GM19238 (cell line): ENCODE results near the gene LBHD2.

Source experiments
- DNase-seq: peaks from one replicate; pipeline ENCODE4 v3.0.0; 2011; ENCODE audit warnings: low spot score; ENCODE audit not compliant: insufficient read length

The LBHD2 gene

GRCh38 chr14:103090481-103091020 lies 6.5 kb downstream of the LBHD2 start:
- no peak for DNase-seq

DNA sequence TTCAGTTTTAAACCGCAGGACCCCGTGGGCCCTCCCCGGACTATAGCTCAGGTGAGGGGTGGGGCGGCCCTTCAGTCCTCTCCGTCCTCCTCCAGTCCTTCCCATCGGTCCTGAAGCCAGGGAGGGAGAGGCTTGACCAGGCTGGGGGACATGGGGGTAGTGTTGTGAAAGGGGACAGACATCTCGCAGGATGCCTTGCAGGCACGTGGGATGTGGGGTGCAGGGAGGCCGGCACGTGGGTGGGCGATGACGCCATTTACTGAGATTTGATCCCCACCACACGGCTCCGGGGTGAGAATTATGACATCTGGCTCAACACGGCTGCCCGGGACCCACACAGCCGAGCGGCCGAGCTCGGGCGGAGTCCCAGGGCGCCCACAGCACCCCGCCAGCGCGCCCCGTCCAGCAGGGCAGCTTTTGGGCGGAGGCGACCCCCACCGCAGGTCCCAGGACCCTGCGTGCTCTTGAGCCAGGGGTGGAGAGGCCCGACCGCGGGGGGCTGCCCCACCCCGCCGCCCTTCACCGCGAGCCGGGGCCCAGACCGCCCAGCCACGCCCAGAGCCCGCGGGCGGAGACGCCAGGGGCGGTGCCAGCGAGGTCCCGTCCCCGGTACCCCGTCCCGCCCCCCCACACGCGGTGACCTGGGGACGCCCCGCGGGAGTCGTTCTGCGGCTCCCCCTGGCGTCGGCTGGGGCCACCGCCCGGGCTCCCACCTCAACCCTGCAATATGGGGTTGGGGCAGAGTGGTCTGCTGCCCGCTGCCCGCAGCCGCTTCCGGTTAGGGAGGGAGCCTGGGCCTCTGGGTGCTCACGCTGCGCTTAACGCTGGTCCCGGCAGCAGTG lies 7.3 kb downstream of the LBHD2 start:
- peak; percentile 96 for DNase-seq

- no peak for DNase-seq
Measured at GRCh38 chr14:103091883-103092222, 7.8 kb downstream of the LBHD2 start.

- no peak for DNase-seq
Measured at GRCh38 chr14:103093856-103094405, 9.9 kb downstream of the LBHD2 start.

DNA sequence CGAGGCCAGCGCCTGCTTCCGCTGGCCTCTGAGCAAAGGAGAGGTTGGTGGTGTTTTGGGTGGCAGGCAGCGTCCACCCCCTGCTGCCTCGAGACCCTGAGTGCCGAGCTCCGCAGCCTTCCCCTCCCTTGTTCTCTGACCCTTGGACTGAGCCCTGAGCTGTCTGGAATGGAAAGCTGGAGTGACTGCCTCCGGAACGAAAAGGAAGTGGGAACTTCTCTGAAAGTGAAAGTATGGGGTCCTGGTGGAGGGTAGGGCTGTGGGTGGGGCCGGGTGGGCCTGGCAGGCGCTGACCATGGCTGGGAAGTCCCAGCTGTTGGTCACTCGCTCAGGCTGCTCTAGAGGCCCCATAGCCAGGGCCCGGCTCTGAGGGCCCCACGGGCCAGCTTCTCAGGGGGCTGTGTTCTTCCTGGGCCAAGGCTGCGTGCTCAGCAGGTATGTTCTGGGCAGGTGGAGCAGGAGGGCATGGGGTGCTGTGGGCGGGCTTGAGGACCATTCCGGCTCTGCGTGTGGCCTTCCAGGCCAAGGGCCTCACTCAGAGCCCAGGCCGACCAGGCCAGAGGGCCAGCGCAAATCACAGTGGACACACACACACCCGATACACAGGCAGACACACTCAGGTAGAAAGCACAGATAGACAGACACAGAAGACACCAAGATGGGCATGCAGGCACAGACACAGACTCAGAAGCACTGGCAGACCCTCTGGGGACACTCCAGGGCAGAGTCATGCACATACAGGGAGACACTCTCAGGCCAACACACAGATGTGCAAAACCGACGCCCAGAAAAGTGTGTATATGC lies 10.6 kb downstream of the LBHD2 start, which contains the start of gene EXOC3L4:
Gene EXOC3L4 (plus strand): TSS at position 320 of the 804 bp plus-strand sequence. CDS start 5,495 bp downstream, outside the sequence.
- no peak for DNase-seq

- DNase-seq = no peak
Measured at GRCh38 chr14:103095210-103095778, 11.3 kb downstream of the LBHD2 start.

DNA sequence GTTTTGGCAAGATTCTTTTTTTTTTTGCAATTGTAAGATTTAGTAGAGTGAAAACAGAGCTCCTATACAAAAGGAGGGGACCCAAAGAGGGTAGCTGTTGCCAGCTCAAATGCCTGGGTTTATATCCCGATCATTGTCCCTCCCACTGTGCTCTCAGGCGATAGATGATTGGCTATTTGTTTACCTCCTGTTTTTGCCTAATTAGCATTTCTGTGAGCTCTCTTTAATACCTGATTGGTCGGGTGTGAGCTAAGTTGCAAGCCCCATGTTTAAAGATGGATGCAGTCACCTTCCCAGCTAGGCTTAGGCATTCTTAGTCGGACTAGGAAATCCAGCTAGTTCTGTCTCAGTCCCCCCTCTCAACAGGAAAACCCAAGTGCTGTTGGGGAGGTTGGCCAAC lies 12.4 kb downstream of the LBHD2 start:
- DNase-seq = no peak

DNA sequence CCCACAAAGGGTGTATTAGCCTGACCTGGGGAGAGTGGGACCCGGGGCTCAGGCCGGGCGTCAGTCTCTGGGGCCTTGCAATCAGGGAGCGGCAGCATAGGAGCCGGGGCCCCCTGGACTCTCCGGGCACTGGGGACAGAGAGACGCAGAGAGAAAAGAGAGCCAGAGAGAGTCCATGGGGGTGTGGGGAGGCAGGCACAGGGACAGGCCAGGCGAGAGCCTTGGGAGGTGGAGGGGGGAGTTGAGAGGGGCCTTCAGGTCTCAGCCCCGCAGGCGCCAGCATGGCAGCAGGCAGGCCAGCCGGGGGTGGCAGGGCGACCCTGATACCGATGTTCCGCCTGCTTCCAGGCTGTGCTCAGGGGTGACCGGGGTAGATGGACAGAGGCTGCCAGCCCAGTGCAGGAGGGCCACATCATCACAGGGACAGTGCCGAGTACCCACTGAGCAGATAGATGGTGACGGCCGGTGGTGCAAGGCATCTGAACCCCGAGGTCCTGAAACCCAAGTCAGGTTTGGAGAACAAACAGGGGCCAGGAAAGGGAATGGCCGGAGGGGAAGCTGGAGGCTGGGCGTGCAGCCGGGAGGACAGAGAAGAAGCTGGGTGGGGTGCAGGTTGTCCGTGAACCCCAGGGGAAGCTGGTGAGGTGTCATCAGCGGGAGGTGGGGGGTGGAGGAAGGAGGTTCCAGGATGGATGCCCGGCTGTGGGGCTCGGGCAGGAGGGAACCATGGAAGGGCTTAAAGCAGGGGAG lies 13.4 kb downstream of the LBHD2 start:
- DNase-seq = no peak

DNA sequence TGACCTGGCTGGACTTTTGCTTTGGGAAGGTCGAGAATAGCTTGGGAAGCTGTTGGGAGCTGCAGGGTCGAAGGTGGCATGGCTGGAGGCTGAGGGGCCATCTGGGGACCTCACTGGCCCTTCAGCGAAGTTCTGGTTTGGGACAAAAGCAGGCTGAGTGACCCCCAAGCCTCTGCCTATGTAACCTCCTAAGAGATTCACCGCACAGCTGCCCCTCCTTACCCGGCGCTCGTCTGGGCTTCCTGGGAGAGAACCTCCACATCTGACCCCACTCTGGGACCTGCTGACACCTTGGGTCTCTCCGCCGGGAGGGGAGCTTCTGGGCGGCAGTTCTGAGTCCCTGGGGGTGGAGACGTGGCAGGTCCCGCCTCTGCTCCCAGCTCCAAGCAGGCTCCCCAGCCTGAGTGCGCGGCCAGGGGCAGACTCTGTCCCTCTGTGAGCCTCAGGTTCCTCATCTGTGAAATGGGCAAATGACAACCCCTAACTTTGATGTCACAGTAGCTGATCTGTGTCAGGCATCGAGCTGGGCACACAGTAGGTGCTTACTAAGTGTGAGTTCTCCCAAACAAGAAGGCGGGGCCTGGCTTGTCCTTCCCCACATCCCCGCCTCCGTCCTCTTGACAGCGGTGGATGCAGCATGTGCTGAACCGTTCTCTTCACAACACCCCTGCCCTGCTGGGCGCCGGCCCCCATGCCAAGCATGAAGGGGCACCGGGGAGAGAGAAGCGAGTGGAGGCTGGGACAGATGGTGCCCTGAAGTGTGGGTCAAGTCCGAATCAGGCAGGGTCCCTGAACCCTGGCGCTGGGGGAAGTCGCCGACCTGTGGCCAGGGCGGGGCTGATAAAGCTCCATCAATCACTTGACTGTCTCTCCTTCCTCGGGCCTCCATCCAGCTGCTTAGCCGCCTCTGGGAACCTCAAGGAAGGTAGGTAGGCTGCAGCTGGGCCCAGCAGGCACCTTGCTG lies 14.3 kb downstream of the LBHD2 start:
- DNase-seq = no peak

DNA sequence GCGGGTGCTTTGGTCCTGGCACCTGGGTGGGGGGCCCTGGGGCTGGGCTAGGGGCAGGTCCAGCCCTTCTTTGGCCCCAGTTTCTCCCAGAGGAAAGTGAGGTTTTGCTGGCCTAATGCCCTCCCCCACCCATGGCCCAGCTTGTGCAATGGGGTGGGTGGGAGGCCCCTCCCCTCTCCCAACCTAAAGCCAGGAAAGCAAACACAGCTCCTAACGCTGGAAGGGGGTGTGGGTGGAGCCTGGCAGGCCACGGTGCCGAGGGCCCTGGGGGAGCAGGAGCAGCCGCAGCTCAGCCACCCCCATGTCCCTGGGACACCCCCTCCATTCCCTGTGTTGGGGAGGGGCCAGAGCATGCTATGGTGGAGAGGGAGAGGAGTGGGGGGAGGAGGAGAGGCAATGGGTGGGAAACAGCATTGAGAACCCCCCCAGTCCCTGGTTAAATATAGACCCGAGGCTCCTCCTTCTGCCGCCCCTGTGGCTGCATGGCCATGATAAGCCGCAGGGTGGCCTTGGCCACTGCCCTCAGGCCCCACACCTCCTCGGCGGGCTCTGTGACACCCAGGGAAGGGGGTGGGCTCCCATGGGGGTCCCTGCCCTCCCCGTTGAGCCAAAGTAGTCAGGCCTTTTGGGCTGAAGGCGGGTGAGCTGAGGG lies 15.2 kb downstream of the LBHD2 start:
- no peak for DNase-seq

- no peak for DNase-seq
Measured at GRCh38 chr14:103099733-103100280, 15.8 kb downstream of the LBHD2 start.

- no peak for DNase-seq
Measured at GRCh38 chr14:103100281-103101121, 16.5 kb downstream of the LBHD2 start.

GRCh38 chr14:103101257-103101962 lies 17.4 kb downstream of the LBHD2 start:
- DNase-seq = no peak

GRCh38 chr14:103101963-103102688 lies 18.1 kb downstream of the LBHD2 start:
- no peak for DNase-seq

DNA sequence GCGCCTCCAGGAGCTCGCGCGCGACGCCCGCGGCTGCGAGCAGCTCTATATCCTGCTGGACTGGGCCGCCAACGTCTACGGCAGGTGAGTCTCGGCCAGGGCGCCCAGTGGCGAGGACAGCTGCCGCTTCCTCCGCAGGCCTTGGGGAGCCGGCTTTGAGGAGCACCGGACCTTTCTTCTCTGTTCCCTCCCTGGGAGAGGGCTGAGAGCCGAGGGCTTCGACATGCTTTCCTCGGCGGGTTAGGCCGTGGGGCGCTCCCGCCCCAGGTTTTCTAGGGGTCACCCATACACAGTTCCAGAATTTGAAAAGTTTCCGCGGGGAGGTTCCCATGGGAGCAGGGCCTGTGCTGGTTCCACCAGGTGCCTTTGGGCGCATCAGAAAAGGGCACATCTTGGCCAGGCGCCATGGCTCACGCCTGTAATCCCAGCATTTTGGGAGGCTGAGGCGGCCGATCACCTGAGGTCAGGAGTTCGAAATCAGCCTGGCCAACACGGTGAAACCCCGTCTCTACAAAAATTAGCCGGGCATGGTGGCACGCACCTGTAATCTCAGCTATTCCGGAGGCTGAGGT lies 18.8 kb downstream of the LBHD2 start:
- DNase-seq = no peak
